Measurements from ENCODE around the gene RNF145.
"Not testable (repeated sequence)": the region's sequence is repeated elsewhere in the genome, so short reads cannot be mapped to it uniquely, and the experiment has no call there.

Gene RNF145, protein sequence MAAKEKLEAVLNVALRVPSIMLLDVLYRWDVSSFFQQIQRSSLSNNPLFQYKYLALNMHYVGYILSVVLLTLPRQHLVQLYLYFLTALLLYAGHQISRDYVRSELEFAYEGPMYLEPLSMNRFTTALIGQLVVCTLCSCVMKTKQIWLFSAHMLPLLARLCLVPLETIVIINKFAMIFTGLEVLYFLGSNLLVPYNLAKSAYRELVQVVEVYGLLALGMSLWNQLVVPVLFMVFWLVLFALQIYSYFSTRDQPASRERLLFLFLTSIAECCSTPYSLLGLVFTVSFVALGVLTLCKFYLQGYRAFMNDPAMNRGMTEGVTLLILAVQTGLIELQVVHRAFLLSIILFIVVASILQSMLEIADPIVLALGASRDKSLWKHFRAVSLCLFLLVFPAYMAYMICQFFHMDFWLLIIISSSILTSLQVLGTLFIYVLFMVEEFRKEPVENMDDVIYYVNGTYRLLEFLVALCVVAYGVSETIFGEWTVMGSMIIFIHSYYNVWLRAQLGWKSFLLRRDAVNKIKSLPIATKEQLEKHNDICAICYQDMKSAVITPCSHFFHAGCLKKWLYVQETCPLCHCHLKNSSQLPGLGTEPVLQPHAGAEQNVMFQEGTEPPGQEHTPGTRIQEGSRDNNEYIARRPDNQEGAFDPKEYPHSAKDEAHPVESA

DNA sequence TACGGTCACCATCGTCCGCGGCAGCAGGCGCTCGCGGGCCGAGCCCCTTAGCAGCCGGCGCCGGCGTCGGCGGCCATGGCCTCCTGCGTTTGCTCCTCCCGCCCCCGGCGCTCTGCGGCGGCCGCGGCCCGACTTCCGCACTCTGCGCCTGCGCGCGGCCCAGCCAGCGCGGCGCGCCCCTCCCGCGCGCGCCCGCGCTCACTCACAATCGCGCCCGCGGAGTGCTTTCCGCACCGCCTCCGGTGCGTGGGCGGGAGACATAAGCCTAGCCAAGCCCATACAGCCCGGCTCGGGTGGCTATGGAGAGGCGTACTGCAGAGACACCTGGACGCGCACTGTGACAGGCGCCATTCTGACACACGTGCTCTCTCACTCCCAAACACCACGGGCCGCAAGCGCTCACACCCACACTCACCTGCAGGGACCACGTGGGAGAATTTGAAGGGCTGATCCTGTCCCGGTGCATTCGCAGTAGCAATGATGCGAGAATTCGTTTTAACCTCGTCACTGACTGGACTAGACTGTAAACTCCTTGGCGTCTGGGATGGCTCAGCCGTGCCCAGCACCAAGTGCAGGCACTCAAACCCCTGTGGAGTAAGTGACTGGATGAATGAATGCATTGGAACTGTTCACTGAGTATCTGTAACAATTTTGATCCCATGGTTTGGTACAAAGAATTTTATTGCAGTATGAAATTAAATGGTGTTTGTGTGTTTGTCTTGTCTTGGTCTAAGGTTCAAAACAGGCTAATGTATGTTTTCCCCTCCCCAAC lies at the start of gene RNF145:
Gene RNF145, minus strand, starts transcription at position 116 of the 772 bp plus-strand sequence. CDS start 5,936 bp downstream, outside the sequence.
- in situ Hi-C loops (cut with MboI; ENCODE audit: low sequenced_read_pairs): no loop called here

DNA sequence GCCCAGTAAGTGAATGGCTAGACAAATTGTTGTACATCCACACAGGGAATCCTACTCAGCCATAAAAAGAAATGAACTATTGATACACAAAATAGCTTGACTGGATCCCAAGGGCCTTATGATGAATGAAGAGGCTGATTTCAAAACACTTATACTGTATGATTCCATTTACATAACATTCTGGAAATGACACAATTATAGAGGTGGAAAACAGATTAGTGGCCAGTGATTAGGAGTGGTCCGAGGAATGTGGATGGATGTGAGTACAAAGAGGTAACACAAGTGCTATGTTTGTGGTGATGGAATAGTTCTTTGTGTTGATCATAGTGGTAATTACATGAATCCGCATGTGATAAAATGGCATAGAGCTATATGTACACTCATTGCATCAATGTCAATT lies 49.0 kb upstream of the RNF145 start:
- in situ Hi-C loops (cut with MboI; ENCODE audit: low sequenced_read_pairs): no loop called here

DNA sequence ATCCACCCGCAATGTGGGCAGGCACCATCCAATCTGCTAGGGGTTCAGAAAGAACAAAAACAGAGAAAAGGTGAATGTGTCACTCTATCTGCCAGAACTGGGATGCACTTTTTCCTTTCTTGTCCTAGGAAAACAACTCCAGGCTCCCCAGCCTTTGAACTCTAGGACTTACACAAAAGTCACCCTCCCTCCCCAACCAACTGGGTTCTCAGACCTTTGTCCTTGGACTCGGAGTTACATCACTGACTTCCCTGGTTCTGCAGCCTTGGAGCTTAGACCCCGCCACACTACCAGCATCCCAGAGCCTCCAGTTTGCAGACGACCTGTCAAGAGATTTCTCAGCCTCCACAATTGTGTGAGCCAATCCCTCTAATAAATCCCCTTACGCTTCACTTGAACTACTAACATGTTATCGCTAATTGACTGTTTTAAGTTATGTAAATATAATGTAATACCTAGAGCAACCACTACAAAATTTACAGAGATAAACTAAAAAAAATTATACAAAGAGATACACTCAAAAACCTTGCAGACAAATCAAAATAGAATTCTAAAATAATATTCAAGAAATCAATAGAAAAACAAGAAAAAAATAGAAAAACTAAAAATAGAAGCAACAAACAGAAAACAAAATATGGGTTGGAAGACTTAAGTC lies 48.4 kb upstream of the RNF145 start:
- in situ Hi-C loops (cut with MboI; ENCODE audit: low sequenced_read_pairs): no loop called here

DNA sequence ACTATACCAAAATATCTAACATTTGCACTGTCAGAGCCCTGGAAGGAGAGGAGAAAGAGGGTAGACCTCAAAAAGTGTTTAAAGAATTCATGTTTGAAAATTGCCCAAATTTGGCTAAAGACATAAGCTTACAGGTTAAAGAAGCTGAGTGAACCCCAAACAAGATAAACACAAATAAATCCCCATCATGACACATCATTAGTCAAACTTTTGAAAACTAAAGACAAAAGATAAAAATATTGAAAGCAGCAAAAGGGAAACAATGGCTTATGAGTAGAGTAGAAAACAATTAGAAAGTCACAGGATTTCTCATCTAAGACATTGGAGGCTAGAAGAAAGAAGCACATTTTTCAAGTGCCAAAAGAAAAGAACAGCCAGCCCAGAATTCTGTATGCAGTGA lies 47.7 kb upstream of the RNF145 start:
- in situ Hi-C loops (cut with MboI; ENCODE audit: low sequenced_read_pairs): no loop called here

DNA sequence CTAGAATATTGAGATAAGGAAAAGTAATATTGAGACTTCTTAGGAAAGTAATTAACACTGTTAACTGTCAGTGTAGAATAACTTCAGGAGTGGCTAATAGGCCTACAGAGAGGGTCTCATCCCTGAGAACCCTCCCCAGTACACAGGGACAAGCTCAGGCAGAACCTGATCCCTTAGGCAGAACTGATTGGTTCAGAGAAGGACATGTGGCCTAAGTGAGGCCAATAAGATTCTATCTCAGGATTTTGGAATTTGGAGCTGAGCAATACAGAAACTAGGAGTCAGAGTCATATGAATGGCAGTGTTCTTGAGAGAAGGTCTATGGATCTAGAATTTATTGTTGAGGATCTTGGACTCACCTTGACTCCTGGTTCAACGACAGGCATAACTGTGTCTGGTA lies 42.8 kb upstream of the RNF145 start:
- in situ Hi-C loops (cut with MboI; ENCODE audit: low sequenced_read_pairs): no loop called here

DNA sequence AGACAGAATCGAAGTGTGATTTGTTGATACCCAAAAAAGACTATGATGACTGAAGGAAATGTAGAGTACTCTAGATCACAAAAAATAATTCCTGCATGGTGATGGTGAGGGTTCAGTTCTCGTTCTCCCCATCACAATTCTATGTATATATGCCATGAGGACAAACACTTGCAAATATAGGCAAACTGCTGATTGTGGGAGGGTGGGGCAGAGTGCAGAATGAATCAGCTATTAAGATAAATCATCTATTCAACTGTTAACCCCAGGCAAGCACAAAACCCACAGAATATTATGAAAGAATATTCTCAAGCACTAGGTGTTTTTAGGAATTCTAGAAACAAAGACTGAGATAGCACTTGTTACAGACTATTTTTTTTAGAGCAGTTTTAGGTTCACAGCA lies 39.8 kb upstream of the RNF145 start:
- in situ Hi-C loops (cut with MboI; ENCODE audit: low sequenced_read_pairs): no loop called here

DNA sequence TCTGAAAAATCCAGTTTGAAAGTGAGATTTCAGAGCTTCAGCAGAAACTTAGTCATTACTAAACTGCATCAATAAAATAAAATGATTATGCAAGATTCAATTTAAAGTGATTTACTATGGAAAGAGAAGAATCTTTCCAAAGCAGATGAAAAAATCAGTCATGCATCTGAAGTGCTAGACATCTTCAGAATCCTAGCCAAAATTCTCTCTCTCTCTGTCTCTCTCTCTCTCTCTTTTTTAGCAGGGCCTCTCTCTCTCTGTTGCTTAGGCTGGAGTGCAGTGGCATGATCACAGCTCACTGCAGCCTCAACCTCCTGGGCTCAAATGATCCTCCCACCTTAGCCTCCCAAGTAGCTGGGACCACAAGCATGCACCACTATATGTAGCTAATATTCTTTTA lies 35.5 kb upstream of the RNF145 start:
- in situ Hi-C loops (cut with MboI; ENCODE audit: low sequenced_read_pairs): no loop called here

DNA sequence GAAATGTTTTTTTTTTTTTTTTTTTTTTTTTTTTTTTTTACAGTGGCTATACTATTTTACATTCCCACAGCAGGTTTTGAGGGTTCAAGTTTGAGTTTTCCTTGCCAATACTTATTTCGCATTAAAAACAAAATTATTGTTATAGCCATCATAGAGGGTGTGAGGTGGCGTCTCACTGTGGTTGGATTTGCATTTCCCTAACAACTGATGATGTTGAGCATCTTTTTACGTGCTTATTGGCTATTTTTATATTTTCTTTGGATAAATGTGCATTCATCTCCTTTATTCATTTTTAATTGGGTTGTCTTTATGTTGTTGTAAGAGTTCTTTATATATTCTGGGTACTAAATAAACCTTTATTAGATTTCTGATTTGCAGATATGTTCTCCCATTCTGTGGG lies 34.8 kb upstream of the RNF145 start:
- in situ Hi-C loops (cut with MboI; ENCODE audit: low sequenced_read_pairs): no loop called here

DNA sequence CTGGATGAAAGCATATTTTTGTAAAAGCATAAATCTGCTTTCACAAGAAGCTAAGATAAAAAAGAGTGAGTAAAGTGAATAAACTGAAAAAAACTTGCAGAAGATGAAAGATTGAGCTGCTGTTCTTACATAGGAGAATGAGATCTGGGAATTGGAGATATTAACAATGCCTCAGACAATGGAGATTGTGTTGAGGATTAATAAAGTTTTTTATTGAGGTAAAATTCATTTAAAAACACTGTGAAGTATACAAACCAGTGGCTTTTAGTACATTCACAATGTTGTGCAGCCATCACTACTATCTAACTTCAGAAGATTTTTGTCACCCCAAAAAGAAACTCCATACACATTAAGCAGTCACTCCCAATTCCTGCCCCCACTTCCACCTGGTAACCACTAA lies 34.0 kb upstream of the RNF145 start:
- in situ Hi-C loops (cut with MboI; ENCODE audit: low sequenced_read_pairs): no loop called here

DNA sequence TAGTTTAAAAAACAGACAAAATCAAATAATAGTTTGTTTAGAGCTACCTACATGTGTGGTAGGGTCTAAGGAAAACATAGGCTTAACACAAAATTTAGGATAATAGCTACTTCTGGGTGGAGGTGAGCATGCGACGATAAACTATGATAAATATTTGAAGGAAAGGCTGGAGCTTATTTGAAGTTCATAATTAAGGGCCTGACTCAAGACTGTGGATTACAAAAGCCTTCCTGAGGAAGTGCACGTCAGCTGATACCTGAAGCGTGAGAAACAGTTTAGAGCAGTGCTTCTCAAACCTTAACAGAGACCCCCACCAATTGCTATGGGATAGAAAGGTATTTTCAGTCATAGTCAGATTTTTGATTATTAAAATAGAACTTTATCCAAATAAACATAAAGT lies 33.3 kb upstream of the RNF145 start:
- in situ Hi-C loops (cut with MboI; ENCODE audit: low sequenced_read_pairs): no loop called here

DNA sequence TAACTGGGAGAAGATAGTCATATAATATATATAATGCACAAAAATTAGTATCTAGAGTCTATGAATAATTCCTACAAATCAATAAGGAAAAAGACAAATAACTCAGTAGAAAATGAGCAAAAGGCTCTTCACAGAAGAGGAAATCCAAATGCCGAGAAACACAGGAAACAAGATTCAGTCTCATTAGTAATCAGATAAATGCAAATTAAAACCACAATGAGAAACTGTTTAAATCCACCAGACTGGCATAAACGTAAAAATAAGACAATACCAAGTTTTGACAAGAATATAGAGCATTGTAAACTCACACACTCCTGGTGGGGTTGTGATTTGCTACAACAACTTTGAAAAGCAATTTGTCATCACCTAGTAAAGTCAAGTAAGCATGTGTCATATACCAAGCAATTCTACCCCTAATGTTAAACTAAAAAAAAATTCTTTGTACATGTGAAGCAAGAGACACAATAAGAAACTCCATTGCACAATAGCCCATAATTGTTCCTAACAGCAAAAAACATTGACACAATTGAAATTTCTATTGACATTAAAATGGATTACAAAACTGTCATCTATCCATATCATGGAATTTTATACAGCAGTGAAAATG lies 32.7 kb upstream of the RNF145 start:
- in situ Hi-C loops (cut with MboI; ENCODE audit: low sequenced_read_pairs): no loop called here

DNA sequence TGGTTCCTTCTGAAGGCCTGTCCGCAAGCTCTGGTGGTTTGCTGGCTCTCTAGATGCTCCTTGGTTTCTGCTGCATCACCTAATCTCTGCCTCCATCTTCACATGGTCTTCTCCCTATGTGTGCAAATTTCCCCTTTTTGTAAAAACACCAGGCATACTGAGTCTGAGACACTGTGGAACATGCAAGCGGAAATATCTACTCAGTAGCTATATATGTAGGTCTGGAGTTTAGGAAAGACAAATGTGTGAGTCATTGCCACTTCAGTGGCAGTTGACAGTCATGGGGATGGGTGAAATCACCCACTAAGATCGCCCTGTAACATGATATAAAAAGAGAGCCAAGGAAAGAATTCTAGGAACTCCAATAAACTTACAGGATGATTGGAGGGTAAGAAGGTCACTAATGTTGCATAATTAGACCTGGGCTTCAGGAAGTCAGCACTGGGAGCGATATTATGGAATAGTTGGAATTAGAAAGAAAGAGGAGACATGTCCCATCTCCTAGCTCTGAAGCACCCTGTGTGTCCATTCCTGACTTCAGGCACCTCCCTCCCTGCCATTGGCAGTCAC lies 31.0 kb upstream of the RNF145 start:
- in situ Hi-C loops (cut with MboI; ENCODE audit: low sequenced_read_pairs): no loop called here

DNA sequence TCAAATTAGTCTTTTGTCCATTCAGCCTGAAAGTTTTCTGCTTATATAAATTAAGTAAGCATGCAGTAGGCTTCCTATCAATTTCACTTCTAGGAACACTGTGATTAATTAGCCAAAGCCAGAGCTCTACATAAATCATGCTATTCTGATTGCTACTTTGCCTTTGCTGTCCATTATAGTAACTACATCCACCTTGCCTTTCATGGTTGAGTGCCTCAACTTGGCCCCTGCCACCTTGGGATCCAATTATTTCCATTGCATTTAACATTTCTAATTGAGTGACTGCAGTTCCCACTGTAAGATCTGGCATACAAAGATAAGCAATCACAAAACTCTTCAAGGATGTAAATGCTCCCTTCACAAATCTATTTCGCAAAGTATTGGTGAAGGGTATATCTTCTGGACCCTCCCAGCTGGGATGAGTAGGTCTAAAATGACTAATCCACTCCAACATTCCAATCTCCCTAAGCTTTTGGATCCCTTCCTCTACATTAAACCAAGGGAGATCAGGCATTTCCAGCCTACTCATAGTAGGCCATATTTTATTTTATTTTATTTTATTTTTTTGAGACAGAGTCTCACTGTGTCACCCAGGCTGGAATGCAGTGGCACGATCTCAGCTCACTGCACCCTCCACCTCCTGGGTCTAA lies 26.6 kb upstream of the RNF145 start:
- in situ Hi-C loops (cut with MboI; ENCODE audit: low sequenced_read_pairs): not testable (repeated sequence)

DNA sequence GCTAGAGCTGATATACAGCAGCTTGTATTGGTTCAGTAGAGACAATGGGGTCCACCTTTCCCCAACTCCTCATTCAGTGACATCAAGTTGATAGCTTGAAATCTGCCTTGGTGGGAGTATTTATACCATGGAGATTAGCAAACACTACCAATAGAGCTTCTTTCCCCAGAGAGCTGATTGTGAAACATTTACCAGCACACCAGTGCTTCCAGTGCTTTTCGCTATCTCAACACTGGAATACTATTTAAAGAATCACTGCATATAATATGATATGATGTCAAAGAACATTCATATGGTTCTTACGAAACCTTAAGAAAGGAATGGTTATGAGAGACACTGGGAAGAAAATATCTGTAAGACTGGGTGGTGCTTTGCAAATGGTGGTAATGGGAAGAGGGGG lies 21.8 kb upstream of the RNF145 start:
- in situ Hi-C loops (cut with MboI; ENCODE audit: low sequenced_read_pairs): no loop called here

DNA sequence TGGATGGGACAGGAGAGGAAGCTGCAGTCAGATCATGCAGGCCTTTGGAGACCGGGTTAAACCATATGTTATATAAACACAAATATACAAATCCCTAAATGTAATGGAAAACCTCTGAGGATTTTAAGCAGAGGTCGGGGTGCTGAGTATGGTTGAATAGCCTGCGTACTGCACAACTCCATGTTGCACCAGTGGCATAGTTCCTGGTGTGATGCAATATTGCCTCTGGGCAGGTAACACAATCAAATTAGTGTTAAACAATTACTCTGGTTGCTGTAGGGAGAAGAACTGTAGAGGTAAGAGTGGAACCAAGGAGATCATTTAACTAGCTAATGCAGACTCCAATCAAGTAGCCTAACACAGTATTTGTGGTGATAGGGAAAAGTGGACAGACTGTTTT lies 21.3 kb upstream of the RNF145 start:
- in situ Hi-C loops (cut with MboI; ENCODE audit: low sequenced_read_pairs): no loop called here

DNA sequence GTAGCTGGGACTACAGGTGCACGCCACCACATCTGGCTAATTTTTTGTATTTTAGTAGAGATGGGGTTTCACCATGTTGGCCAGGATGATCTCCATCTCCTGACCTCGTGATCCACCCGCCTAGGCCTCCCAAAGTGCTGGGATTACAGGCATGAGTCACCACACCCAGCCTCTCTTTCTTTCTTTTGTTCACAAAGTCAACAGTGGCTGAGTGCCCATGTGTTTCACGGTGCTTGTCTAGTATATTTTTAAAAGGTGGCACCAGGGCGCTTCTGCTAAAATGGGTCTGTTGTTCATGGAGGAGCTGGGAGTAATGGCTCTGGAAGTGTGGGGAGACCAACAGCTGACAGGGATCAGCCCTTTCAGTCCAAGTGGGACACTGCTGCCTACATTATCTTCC lies 18.7 kb upstream of the RNF145 start:
- in situ Hi-C loops (cut with MboI; ENCODE audit: low sequenced_read_pairs): not testable (repeated sequence)

DNA sequence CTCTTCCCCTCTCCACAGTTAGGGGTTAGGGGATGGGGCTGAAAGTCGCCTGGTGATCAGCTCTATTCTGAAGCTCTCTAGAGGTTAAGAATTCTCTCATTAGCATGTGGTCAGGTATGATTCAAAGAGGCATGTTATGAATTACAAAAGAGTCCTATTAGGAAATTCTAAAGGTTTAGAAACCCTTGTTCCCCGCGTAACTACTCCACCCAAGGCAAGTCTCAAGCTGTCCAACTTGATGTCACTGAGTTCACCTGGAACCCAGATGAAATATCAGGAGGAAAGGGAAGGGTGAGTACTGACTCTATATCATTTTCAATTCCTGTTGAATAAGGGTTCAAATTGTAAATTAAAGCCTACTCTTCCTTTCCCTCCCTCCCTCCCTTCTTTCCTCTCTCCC lies 18.1 kb upstream of the RNF145 start:
- in situ Hi-C loops (cut with MboI; ENCODE audit: low sequenced_read_pairs): no loop called here

DNA sequence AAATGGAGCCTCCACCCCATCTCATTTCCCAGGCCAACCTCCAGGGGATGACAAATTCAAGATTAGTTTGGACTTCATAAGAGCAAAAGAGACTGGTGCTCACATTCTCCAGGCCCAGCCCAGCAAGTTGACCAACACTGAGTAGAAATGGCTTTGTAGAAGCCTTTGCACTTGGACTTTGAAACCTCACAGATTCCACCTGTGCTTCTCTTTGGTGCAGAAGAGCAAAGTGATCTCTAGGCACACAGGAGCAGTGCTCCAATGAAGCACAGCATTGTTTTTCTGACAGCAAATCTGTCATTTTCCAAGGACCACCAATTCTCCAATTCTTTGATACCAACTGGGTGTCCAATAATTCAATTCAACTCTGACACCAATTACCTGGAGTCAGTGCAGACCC lies 17.1 kb upstream of the RNF145 start:
- in situ Hi-C loops (cut with MboI; ENCODE audit: low sequenced_read_pairs): no loop called here

DNA sequence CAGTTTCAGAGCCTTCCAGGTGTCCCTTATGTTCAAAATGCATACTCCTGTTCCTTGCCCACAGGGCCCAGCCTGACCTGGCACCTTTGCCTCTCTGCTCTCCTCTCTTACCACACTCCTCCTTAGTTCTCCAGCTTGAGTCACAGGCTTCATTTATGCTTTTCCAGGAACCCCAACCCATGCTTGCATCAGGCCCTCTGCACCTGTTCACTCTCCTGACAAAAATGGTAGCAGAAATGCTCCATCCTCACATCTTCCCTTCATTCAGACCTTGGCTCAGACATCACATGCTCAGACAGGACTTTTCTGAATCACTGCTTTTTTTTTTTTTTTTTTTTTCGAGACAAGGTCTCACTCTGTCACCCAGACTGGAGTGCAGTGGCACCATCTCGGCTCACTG lies 15.1 kb upstream of the RNF145 start:
- in situ Hi-C loops (cut with MboI; ENCODE audit: low sequenced_read_pairs): no loop called here

DNA sequence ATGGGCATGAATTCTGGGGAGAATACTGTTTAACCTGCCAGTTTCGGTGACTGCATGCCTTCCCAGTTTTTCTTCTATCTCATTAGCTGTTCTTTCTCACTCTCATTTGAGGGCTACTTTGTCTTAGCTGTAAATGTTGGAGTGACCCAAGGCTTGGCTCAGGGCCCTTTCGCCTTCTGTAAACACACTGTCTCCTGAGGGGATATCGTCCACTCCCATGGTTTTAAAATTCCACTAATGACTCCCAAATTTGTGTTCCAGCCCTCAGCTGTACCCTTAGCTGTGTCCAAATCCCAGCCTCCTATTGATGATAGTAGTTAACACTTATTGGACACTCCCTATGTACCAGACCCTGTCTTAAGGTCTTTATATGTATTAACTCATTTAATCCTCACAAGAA lies 14.1 kb upstream of the RNF145 start:
- in situ Hi-C loops (cut with MboI; ENCODE audit: low sequenced_read_pairs): no loop called here
